Activated T-cell treated with anti-CD3 and anti-CD28 coated beads for 4 hours (primary cell): ENCODE measurements around the gene PRKAG1.
A peak's percentile ranks its signal among the peaks of the same experiment; 100 is the strongest.

Experiments
- DNase-seq: peaks from one replicate; pipeline ENCODE4 v3.0.0-alpha.2; 2020

PRKAG1 gene

DNA sequence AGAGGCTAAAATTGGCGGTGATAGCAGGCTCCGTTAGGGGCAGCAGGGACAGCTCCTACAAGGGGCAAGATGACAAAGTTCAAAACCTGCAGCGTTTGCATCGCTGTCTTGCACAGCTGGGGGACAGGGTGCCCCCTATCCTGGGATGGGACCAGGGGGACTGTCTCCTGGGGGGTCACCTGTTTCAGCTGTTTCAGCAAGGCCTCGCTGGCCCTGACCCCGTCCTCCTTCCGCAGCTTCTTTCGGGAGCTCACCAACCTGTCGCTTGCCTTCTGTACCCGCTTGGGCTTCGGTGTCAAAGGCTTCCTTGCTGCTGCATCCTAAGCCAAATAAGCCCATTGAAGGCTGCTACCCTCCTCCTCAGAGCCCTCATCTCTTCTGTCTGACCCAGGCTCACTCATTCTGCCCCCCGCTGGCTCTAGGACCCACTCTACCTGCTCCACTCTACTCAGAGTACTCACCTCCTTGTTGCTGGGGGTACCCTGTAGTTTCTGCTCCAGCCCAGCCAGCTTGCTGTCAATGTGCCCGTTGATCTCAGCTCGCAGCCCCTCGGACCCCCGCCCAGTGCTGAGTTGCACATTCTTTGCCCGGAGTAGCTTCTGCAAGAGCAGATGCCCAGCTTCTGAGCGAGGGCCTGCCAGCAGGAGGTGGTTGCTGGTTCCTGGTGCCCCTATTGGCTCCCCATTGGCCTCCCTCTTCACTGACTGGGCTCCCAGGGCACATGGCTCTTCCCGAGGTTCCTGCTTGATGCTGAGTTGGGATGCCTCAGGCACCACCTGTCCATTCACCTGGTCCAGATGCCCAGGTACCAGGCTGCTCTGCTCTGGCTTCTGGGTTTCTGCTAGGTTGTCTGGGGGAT lies 12.4 kb upstream of the PRKAG1 start:
- no peak for DNase-seq

DNA sequence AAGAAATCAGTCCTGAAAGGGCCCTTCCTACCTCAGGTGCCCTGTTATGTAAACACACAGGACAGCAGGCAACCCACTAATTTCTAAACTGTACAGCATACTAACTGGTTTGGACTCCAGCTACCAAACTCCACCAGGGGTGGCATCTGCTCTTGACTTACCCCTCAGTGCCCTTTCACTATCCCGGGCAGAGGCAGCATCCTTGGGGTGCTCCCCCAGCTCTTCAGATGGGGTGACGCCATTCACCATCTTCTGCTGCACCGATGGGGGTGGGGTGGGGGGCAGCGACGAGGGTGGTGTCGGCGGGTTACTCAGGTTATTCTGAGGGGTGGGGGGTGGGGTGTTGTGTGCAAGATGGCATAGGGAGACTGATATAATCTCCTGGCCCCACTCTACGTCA lies 11.5 kb upstream of the PRKAG1 start:
- no peak for DNase-seq

DNA sequence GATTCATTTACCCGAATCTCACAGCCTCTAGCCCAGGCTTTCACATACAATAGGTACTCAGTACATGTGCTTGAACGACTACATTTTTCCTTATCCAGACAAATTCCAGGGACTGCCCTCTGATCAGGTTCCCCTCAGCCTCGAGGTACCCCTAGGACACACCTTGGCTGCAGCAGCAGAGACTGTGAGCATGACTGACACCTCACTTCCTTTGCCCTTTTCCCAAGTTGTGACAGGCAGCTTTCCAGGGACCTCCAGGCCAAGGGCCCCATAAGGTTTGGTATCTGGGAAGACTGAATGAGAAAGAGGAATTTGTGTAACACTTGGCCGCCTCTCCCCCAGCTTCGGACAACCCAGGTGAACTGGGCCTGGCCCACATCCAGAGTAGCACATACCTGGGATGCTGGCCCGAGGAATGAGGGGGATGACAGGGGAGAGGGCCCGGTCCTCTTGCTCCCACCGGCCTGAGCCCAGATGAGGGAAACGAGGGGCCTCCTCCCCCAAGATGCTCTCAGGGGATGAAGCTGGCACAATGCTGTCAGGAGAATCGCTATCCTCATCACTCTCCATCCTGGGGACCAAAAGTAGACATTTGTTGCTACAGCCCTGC lies 10.2 kb upstream of the PRKAG1 start:
- DNase-seq: no peak

DNA sequence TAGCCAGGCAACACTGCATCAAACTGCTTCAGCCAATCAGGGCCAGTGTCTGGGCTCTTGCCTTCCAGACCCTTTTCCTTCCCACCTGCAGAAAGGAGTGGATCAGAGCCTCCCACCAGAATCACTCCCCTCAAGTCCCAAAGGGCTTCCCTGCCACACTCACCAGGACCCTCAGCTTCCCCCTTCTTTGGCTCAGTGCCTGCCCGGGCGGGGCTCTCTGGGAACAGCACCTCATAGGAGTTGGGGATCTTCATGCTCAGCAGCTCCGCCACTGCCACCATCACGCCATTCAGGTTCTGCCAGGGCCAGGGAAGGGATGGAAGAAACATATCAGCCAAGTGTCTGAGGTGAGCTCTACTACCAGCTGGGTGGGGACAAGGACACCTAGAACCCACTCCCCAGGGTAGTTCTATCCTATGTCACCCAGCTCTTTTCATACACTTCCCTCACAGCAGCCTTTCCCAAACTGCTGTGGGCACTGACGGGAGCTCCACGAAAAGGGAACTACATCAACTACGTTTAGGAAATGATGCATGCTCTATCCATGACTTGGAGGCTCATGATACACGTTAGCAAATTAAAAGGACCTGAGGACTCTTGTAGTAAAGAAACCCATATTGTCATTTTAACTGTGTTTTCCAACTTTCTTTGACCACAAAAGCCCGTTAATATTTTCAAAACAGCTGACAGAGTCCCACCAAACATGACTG lies 9.4 kb upstream of the PRKAG1 start:
- no peak for DNase-seq

DNA sequence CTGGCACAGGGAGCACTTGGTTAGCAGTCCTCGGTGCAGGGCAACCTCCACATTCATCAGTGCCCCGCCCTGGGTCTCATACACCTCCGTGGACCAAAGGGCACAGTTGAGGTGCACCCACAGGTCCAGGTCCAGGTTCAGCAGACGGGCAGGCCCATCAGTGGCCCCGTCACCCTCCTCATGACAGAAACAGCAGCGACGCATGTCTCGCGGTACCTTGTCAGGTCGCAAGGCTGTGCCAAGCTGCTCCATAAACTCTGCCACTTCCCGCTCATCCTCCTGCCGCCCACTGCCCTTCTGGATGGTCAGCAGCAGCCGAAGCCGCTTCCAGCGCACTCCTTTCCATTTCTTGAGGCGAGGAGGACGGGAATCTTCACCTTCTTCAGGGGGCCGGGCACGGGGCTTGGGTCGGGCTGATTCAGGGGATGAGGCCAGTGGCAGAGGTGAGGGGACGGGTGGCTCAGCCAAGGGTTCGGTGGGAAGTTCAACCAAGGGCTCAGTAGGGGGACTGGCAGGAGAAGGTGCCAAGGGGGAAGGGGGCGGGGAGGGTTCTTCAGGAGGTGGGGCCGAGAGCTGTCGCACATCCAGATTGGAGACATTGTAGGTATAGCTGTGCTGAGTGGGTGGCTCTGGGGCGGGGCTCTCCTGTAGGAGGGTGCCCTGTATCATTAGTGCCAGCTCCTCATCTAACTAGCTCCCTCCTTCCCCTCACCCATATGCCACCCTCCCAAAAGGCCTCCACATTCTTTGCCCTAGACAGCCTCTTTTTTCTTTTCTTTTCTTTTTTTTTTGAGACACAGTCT lies 8.3 kb upstream of the PRKAG1 start:
- no peak for DNase-seq

DNA sequence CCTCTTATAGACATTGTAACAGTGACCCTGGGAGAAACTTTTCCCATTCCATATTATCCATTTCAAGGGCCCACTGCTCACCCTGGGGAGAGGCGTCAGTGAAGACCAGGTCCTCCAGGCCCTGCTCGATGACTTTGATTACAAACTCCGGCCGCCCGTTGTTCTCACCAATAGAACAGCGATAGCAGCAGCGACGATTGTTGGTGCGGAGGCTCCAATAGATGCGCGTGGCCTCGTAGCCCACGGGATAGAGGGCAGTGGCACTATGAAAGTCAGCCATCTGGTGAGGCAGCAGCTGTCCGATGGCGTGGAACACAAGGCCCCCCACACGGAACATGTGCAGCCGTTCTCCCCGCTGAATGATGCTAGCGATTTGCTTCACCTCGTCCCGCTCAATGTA lies 7.5 kb upstream of the PRKAG1 start:
- no peak for DNase-seq

DNA sequence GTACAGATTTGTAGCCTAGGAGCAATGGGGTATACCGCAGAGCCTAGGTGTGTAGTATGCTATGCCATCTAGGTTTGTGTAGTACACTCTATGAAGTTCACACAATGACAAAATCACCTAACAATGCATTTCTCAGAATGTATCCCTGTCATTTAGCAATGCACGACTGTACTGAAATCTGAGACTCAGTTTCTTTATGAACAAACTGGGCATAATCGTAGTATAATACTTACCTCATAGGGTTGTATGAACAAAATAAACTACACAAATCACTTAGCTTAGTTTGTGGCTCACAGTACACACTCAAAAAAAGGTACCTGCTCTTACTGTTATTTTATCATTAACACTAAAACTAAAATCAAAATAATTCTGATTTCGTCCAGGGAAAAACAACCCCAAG lies 6.9 kb upstream of the PRKAG1 start:
- DNase-seq: no peak

DNA sequence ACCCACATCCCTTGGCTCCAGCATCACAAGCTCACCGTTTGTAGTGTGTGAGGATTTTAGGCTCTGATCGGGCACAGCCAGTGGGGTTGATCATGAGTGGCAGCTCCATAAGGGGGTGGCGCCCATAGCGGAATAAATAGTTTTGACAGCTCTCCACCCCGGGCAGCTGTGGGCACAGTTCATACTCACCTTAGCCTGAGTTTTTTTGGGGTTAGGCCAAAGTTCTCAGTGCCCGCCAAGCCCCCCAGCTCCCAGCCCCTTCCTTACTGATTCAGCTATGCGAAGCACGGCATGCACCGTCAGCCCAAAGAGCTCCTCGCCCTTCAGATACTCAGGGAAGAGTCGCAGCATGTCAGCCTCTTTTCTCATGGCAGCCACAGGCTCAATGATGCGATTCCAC lies 6.0 kb upstream of the PRKAG1 start:
- DNase-seq: no peak

DNA sequence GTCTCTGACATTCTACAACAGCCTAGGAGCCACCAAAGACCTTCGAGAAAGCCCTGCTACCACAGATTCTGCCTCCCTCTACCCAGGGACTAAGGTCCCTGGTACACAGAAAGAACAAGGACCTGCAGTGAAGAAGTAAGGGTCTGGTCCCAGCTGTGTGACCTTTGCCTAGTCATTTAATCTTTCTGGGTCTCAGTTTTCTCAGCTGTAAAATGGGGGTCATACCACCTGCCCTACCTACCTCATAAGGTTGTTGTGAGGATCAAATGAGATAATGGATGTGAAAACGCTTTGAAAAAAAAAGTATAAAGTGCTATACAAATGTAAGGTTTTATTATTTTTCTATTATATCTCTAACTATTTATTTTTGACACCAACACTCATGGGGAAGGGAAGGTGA lies 5.2 kb upstream of the PRKAG1 start:
- DNase-seq: no peak

DNA sequence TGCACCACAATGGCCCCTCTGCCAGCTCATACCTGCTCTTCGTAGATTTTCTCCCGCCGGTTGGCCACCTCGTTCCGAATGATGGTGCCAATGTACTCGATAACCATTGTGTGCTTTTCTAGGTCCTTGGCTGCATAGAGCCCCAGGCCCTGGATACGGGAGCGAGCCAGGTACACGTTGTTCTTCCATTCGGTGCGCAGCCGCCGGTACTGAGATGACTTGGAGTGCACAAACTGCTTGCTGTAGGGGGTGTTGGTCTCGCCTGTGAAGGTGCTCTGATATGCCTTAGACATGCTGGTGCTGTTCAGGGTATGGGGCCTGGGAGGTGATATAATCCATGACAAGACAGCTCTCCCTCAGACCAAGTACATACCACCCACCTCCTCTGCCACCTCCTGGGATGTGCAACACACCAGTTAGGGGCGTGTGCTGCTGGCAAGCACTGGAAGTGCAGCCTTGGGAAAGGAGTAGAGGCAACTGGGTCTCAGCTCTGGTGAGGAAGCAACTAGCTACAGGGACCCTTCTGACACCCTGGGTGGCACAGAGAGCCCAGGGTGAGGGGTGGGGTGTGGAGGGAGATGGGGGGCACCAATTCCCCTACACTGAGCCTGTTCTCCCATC lies 4.1 kb upstream of the PRKAG1 start:
- no peak for DNase-seq

DNA sequence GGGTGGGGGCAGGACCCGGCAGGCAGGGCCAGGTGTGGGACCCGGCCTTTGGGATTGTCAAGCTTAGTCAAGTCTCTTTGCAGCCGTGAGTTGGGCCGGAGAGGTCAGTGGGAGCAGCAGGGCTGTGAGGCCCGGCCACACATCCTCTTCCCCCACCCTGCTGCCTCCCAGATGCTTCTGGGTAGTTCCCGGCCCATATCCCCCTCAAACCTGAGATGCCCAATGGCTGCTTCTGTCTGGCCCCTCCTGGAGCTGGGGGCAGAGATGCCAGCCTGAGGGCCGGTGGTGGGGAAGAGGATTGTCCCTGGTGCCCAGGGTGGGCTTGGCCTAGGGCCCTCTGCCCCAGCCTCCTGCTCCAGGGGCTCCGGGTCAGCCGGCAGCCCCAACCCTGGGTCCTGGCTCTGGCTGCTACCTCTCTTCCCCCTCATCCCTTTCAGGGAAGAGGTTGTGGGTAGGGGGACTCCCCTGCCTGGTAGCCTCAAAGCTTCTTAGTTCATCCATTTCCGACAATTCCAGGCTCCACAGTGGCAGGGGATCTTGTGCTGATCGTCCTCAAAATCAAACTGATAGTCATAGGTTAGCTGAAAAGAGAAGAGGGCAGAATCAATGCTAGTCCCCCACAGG lies 2.8 kb upstream of the PRKAG1 start:
- no peak for DNase-seq

DNA sequence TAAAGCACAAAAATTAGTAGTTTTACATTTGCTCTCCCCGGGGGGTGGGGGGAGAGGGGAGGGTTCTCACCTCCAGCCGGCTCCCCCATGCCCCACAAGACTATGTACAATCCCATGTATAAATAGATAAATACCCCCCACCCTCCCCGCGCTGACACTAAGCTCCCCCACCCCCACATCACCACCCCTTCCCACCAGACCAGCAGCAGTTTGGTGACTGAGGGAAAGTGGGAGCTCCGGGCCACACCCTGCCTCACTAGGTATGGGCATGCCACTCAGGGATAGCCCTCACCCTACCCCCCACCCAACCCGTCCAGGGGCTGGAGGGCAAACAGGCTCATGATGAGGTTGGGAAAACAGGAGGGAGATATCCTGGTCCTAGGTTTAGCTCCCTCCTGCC lies 1.9 kb upstream of the PRKAG1 start:
- DNase-seq: no peak

DNA sequence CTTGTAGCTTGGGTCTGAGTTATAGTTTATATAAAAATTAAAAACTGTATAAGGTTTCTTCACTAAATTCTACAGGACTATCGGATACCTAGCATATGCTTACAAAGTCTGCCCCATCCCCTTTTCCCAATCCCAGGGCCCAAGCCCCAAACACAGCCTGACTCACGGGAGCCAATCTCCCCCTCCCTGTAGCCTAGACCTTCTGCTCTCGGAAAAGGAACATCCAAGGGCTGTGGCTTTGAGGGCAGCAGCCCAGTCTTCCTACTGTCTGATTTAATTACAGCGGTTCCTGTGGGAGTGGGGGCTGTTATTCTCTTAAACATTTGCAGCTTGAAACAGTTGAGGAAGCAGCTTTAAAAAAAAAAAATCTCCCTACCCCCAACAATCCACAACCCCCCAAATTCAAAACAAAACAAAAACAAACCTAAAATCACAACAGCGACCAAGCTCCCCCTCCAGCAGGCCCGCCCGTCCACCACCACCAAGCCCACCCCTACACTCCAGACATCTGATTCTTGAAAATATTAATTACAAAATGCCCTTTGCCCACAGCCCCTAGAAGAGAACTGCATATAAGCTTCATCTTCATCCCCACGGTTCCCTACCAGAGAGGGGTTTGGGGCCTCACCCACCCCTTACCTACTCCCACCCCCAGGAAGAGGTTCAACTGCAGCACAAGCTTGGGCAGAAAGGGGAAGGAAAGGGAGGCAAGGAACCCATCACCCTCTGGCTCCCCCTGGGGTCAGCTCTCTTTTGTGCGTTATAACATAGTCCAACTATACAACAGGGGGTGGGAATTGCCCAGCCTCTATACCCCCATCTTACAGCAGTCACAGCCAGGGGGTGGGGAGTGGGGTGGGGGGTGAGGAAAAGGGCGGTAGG lies 1.1 kb upstream of the PRKAG1 start:
- peak; percentile 28 for DNase-seq

DNA sequence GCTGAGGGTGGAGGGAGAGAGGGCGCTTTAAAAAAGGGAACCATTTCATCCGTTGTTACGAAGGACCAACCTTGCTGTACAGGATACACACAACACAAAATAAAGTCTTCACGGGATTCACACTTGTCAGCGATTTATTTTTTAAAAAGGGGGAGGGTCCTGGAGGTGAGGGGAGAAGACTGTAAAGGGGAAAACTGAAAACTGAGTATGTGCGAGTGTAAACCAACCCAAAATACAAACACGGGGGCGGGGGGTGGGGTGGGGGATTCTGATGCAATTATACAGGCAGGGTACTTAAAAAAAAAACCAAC lies 499 bp upstream of the PRKAG1 start:
- no peak for DNase-seq

DNA sequence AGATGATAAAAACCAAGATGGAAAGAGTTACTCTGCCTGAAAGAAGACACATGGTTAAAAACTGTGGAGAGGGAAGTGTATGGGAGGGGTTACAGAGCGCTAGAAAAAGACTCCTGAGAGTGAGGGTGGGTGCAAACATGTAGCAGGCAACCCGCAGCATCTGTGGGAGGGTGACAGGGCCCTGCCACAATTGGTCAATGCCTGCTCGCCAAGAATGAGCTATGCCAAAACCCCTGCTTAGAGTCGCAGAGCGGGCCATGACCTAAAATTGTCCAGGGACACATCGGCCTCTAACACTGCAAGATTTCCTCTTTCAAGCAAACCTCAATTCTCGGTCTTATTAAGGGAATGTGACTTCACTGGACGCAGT lies 700 bp downstream of the PRKAG1 start:
- DNase-seq: no peak

DNA sequence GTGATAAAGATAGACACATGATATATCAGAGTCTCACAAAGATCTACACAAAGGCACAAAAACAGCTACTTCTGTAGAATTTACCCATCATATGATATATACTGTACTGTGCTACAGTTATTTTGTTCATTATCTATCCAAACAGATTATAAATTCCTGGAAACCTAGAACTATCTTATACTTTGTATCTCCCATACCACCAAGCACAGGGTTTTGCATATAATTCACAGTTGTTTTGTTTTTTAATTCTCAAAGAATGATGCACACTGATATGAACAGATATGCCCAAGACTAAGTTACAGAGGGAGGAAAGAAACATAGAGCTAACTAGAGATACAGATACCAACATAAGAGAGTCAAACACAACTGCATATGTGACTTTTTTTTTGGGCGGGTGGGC lies 3.4 kb downstream of the PRKAG1 start:
- DNase-seq: no peak

DNA sequence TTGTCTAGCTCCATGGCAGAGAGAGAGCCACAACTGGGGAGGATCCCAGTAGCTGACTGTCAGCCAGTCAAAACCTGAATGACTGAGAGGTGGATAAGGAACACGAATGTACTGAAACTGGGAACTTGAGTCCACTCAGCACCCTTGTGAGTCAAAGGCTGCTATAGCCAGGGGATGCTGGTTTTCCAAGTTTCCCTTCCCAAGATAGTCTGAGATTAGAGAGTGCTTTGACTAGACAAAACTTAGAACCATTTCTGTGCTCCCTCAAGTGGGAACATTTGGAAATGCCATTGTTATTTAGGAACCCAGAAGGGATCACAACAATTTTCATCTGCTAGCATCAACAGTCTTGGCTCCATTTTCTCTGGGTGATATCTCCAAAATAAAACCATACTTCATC lies 4.0 kb downstream of the PRKAG1 start:
- no peak for DNase-seq

DNA sequence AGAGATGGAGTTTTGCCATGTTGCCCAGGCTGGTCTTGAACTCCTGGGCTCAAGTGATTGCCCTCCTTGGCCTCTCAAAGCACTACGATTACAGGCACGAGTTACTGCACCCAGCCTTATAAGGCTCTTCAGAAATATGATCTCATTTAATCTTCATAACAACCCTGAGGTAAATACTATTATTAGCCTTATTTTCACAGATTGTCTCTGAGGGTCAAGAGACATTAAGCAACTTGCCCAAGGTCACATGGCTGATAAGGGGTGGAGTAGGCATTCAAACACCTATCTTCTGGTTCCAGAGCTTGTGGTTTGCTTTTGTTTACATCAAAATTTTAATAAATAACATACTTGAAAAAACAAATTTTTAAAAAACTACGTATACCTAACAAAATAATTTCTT lies 5.1 kb downstream of the PRKAG1 start:
- DNase-seq: no peak

DNA sequence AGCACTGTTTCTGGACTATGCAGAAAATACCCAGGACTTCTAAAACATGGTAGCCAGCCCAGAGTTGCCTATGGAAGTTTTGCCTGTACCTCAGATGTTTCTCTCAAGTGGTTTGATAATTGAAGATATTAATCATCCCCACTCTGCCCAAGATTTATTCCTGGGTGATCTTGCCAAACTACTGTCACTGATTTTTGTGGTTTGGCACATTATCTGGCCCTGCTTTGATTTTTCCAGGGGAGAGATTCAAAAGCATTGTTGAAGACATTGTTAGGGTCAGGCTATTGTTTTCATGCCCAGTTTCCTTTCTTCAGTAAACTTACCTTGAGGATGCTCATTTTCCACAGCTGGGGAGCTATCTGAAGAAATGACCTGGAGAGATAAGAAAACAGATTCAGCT lies 5.8 kb downstream of the PRKAG1 start:
- DNase-seq: no peak

DNA sequence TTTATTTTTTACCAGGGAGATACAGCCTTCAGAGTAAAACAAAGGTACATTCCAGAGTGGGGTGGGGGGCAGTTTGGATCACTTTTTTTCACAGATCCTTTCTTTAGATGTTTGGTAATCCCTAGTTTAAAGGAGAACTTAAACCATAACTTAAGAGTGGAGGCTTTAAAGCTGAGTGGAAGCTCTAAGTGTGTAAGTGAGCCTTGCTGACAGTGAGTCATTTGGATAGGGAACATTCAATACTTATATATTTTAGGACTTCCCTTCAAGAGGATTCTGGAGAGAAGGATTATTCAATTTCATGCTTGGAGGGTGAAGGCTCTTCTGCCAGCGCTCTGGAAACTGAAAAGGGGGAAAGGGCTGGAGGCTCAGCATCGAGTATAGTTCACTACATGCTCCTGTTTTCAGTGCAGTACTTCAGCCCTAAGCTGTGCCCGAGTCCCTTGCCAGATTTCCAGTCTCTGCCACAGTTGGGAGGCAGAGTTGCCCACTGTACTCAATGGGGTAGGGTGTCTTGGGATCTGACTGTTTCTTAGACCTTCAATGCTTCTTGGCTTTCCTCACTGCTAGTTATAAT lies 8.4 kb downstream of the PRKAG1 start:
- DNase-seq: no peak

DNA sequence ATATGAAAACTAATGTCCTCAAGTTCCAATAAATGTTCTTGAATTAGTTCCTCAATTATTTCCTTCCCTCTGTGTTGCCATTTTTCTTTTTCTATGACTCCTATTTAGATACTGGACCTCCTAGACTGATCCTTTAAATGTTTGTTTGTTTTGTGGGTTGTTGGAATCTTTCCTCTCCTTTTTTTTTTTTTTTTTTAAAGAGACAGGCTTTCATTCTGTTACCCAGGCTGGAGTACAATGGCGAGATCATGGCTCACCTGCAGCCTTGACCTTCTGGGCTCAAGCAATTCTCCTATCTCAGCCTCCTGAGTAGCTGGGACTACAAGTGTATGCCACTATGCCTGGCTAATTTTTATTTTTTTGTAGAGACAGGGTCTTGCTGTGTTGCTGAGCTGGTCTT lies 9.6 kb downstream of the PRKAG1 start:
- DNase-seq: no peak
